Measurements from ENCODE around the gene ANKRD44.

The ANKRD44 gene

GRCh38 chr2:196967775-196968174 lies 342.8 kb downstream of the ANKRD44 start:
- H3K4me3 ChIP-seq (ENCODE audit: low read length, poor library complexity, severe bottlenecking): no peak overlapping the region
- H3K4me2 ChIP-seq (ENCODE audit: low read depth, low read length, poor library complexity, severe bottlenecking): no peak overlapping the region
- H3K4me1 ChIP-seq (ENCODE audit: insufficient read depth, low read length, poor library complexity, severe bottlenecking): peaks cover 4% of the 10 kb centered on the region
- H3F3A ChIP-seq (ENCODE audit: low read depth): no peaks in the 10 kb centered on the region
- no peaks in the 10 kb centered on the region for H3K27me3 ChIP-seq (ENCODE audit: insufficient read depth, low read length, poor library complexity, severe bottlenecking)
- no peaks in the 10 kb centered on the region for H3K79me2 ChIP-seq (ENCODE audit: insufficient read depth, low read length)
- H3K9ac ChIP-seq (ENCODE audit: low read depth, low read length, poor library complexity, severe bottlenecking): no peak overlapping the region
- no peak for TF ChIP-seq CTCF (conservative IDR thresholded peaks at IDR 0.05; ENCODE audit: low read length)
- TF ChIP-seq EZH2phosphoT487 (IDR thresholded peaks at IDR 0.05; ENCODE audit: borderline replicate concordance): no peak
- H3K9me3 ChIP-seq (ENCODE audit: insufficient read depth, low read depth, low read length): no peaks in the 10 kb centered on the region
- H2AFZ ChIP-seq (ENCODE audit: low read length): no peak overlapping the region
- H4K20me1 ChIP-seq (ENCODE audit: insufficient read depth, low read length, poor library complexity, severe bottlenecking): no peaks in the 10 kb centered on the region
- no peaks in the 10 kb centered on the region for H3K36me3 ChIP-seq (ENCODE audit: insufficient read depth, low read length)
- no peaks in the 10 kb centered on the region for H3K9me2 ChIP-seq (replicated peaks; ENCODE audit: low read depth, low read length)

GRCh38 chr2:196967116-196967515 lies 343.5 kb downstream of the ANKRD44 start:
- no peaks in the 10 kb centered on the region for H3K9me3 ChIP-seq (ENCODE audit: insufficient read depth, low read depth, low read length)
- no peaks in the 10 kb centered on the region for H3K36me3 ChIP-seq (ENCODE audit: insufficient read depth, low read length)
- no peaks in the 10 kb centered on the region for H4K20me1 ChIP-seq (ENCODE audit: insufficient read depth, low read length, poor library complexity, severe bottlenecking)
- H3K9ac ChIP-seq (ENCODE audit: low read depth, low read length, poor library complexity, severe bottlenecking): no peak overlapping the region
- H2AFZ ChIP-seq (ENCODE audit: low read length): no peak overlapping the region
- H3K9me2 ChIP-seq (replicated peaks; ENCODE audit: low read depth, low read length): no peaks in the 10 kb centered on the region
- no peaks in the 10 kb centered on the region for H3K79me2 ChIP-seq (ENCODE audit: insufficient read depth, low read length)
- no peaks in the 10 kb centered on the region for H3K27me3 ChIP-seq (ENCODE audit: insufficient read depth, low read length, poor library complexity, severe bottlenecking)
- no peak overlapping the region for H3K4me2 ChIP-seq (ENCODE audit: low read depth, low read length, poor library complexity, severe bottlenecking)
- TF ChIP-seq EZH2phosphoT487 (IDR thresholded peaks at IDR 0.05; ENCODE audit: borderline replicate concordance) (no peak), CTCF (conservative IDR thresholded peaks at IDR 0.05; ENCODE audit: low read length) (no peak)
- H3F3A ChIP-seq (ENCODE audit: low read depth): no peaks in the 10 kb centered on the region
- peaks cover 6% of the 10 kb centered on the region for H3K4me1 ChIP-seq (ENCODE audit: insufficient read depth, low read length, poor library complexity, severe bottlenecking)
- no peak overlapping the region for H3K4me3 ChIP-seq (ENCODE audit: low read length, poor library complexity, severe bottlenecking)

GRCh38 chr2:196966061-196966460 lies 344.5 kb downstream of the ANKRD44 start:
- no peaks in the 10 kb centered on the region for H4K20me1 ChIP-seq (ENCODE audit: insufficient read depth, low read length, poor library complexity, severe bottlenecking)
- H2AFZ ChIP-seq (ENCODE audit: low read length): no peak overlapping the region
- peaks cover 12% of the 10 kb centered on the region for H3K4me1 ChIP-seq (ENCODE audit: insufficient read depth, low read length, poor library complexity, severe bottlenecking)
- no peak for TF ChIP-seq EZH2phosphoT487 (IDR thresholded peaks at IDR 0.05; ENCODE audit: borderline replicate concordance)
- no peak for TF ChIP-seq CTCF (conservative IDR thresholded peaks at IDR 0.05; ENCODE audit: low read length)
- H3K9me3 ChIP-seq (ENCODE audit: insufficient read depth, low read depth, low read length): no peaks in the 10 kb centered on the region
- no peak overlapping the region for H3K4me3 ChIP-seq (ENCODE audit: low read length, poor library complexity, severe bottlenecking)
- no peaks in the 10 kb centered on the region for H3K9me2 ChIP-seq (replicated peaks; ENCODE audit: low read depth, low read length)
- H3K9ac ChIP-seq (ENCODE audit: low read depth, low read length, poor library complexity, severe bottlenecking): no peak overlapping the region
- no peaks in the 10 kb centered on the region for H3K27me3 ChIP-seq (ENCODE audit: insufficient read depth, low read length, poor library complexity, severe bottlenecking)
- H3K36me3 ChIP-seq (ENCODE audit: insufficient read depth, low read length): no peaks in the 10 kb centered on the region
- H3F3A ChIP-seq (ENCODE audit: low read depth): no peaks in the 10 kb centered on the region
- H3K79me2 ChIP-seq (ENCODE audit: insufficient read depth, low read length): no peaks in the 10 kb centered on the region
- H3K4me2 ChIP-seq (ENCODE audit: low read depth, low read length, poor library complexity, severe bottlenecking): no peak overlapping the region
